HFFc6 (cell line): Measurements from ENCODE around the gene GTF2I. TPM values are rescaled to one million over a fixed set of nuclear protein-coding genes. Genes with fewer than 3 reads are reported as not detected.
"Not testable (repeated sequence)": the region's sequence is repeated elsewhere in the genome, so short reads cannot be mapped to it uniquely, and the experiment has no call there.

ENCODE experiments used
- DNase-seq: peaks from one replicate; pipeline ENCODE4 v3.0.0-alpha.2; 2018
- H3K27ac Mint-ChIP-seq: 2 replicates; pipeline ENCODE4 v1.8.0; 2020; ENCODE audit warnings: mild to moderate bottlenecking, mixed read lengths
- H3K27me3 Mint-ChIP-seq: 2 replicates; pipeline ENCODE4 v1.8.0; 2021; ENCODE audit warnings: mild to moderate bottlenecking, moderate library complexity, mixed read lengths; ENCODE audit not compliant: insufficient read depth
- H3K36me3 Mint-ChIP-seq: 2 replicates; pipeline ENCODE4 v1.8.0; 2021; ENCODE audit warnings: low read depth, mixed read lengths
- H3K4me1 Mint-ChIP-seq: 2 replicates; pipeline ENCODE4 v1.8.0; 2020; ENCODE audit warnings: low read depth, mixed read lengths
- H3K4me3 Mint-ChIP-seq: 2 replicates; pipeline ENCODE4 v1.8.0; 2020; ENCODE audit warnings: mild to moderate bottlenecking, moderate library complexity, mixed read lengths
- H3K9me3 Mint-ChIP-seq: 2 replicates; pipeline ENCODE4 v1.8.0; 2020; ENCODE audit warnings: mild to moderate bottlenecking, mixed read lengths
- total RNA-seq, 6 experiments: library from RNA; stranded (reverse); fragmentation: NEBNext Ultra II Directional; extraction: Animal tissue kit (Norgen Biotek cat#: 25700); gene quantifications; 2 replicates in 1 of 6; 3 replicates in 5 of 6; pipeline ENCODE4 v1.2.3, GENCODE V29; 2021
- TF ChIP-seq, protein P1 (sequence below): fragments of 200-600 bp; sonication (generic); IDR thresholded peaks from 2 replicates; pipeline ENCODE4 v1.5.0; 2021; ENCODE audit warnings: antibody characterized with exemption, mild to moderate bottlenecking

GTF2I gene
- total RNA-seq, 6 experiments from 2014 or later = 139 to 152 (median 151) TPM

DNA sequence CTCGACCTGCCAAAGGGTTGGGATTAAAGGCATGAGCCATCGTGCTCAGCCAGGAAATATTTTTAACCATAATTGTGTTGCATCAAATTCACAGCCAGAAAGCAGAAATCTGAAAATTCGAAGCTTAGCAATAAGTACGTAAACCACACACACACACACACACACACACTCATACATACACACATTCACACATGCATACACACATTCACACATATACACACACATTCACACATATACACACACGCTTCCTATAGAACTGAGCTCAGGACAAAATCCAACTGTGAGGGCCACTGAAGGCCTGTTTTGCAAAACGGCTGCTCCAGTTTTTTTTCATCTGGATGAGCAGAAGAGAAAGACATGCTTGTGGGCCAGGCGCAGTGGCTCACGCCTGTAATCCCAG lies 25.0 kb upstream of the GTF2I start:
- no peak overlapping the region for H3K4me3 Mint-ChIP-seq
- no peak for DNase-seq
- peaks cover 15% of the 10 kb centered on the region for H3K4me1 Mint-ChIP-seq
- no peaks in the 10 kb centered on the region for H3K9me3 Mint-ChIP-seq
- no peaks in the 10 kb centered on the region for H3K36me3 Mint-ChIP-seq
- TF ChIP-seq, protein P1, sequence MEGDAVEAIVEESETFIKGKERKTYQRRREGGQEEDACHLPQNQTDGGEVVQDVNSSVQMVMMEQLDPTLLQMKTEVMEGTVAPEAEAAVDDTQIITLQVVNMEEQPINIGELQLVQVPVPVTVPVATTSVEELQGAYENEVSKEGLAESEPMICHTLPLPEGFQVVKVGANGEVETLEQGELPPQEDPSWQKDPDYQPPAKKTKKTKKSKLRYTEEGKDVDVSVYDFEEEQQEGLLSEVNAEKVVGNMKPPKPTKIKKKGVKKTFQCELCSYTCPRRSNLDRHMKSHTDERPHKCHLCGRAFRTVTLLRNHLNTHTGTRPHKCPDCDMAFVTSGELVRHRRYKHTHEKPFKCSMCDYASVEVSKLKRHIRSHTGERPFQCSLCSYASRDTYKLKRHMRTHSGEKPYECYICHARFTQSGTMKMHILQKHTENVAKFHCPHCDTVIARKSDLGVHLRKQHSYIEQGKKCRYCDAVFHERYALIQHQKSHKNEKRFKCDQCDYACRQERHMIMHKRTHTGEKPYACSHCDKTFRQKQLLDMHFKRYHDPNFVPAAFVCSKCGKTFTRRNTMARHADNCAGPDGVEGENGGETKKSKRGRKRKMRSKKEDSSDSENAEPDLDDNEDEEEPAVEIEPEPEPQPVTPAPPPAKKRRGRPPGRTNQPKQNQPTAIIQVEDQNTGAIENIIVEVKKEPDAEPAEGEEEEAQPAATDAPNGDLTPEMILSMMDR = no peak
- no peaks in the 10 kb centered on the region for H3K27me3 Mint-ChIP-seq
- H3K27ac Mint-ChIP-seq = no peak overlapping the region

DNA sequence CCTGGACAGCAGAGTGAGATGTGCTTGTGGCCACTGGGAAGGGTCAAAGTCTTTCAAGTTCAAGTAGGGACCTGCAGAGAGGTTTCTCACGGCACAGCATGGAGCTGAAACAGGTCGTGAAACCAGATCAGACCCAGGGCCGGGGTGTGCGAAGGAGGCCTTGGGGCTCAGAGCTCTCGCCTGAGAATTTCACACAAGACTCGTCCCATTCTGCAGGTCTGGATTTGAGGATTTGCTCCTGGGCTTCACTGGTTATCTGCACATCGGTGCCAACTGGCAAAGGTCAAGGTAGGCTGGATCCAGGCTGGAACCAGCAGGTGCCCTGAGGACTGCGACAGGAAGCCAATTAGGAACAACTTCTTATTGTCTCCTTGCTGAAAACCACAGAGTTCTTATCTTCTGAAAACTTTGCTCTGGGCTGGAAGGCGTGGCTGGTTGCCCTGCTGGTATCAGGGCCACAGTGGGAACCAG lies 24.0 kb upstream of the GTF2I start:
- no peak for DNase-seq
- TF ChIP-seq, protein P1 = no peak
- Mint-ChIP-seq H3K9me3 (no peaks in the 10 kb centered on the region), H3K4me1 (peaks cover 15% of the 10 kb centered on the region), H3K36me3 (no peaks in the 10 kb centered on the region), H3K27ac (no peak overlapping the region), H3K4me3 (no peak overlapping the region), H3K27me3 (no peaks in the 10 kb centered on the region)

DNA sequence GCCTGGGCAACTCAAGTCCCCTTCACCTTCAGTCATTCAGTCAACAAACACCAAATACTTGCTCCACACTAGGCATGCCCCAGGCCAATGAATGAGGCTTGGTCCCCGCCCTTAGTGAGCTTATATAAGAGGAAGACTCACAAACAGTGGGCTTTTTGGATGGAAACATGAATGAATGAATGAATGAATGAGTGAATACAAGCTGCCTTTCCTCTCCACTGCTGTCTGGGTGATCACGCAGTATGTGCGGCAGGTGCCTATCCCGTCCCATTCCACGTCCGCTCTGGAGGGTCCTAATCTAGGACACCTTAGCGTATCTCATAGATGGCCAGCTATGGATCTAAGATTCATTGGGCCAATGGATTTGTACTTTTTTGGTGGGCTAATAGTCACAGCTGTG lies 19.8 kb upstream of the GTF2I start:
- no peak overlapping the region for H3K27ac Mint-ChIP-seq
- TF ChIP-seq, protein P1 = no peak
- no peak for DNase-seq
- H3K4me1 Mint-ChIP-seq = peaks cover 15% of the 10 kb centered on the region
- H3K9me3 Mint-ChIP-seq = no peaks in the 10 kb centered on the region
- H3K27me3 Mint-ChIP-seq = peaks cover 2% of the 10 kb centered on the region; the same call in 1 of the 2 replicates
- no peaks in the 10 kb centered on the region for H3K36me3 Mint-ChIP-seq
- no peak overlapping the region for H3K4me3 Mint-ChIP-seq

DNA sequence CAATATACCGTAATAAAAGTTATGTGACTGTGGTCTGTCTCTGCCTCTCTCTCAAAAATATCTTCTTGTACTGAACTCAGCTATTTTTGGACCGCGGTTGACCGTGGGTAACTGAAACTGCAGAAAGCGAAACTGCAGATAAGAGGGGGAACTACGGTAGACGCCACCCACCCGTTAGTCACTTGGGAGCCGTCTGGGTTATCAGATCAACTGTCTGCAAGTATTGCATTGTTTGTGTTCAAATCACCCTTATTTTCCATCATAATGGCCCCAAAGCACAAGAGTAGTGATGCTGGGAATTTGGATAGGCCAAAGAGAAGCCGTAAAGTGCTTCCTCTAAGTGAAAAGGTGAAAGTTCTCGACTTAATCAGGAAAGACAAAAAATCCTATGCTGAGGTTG lies 7.5 kb upstream of the GTF2I start:
- peak overlapping the region; percentile 77 for H3K4me3 Mint-ChIP-seq
- H3K9me3 Mint-ChIP-seq, H3K36me3 Mint-ChIP-seq, H3K27me3 Mint-ChIP-seq, H3K27ac Mint-ChIP-seq, DNase-seq, H3K4me1 Mint-ChIP-seq: not testable (repeated sequence)

DNA sequence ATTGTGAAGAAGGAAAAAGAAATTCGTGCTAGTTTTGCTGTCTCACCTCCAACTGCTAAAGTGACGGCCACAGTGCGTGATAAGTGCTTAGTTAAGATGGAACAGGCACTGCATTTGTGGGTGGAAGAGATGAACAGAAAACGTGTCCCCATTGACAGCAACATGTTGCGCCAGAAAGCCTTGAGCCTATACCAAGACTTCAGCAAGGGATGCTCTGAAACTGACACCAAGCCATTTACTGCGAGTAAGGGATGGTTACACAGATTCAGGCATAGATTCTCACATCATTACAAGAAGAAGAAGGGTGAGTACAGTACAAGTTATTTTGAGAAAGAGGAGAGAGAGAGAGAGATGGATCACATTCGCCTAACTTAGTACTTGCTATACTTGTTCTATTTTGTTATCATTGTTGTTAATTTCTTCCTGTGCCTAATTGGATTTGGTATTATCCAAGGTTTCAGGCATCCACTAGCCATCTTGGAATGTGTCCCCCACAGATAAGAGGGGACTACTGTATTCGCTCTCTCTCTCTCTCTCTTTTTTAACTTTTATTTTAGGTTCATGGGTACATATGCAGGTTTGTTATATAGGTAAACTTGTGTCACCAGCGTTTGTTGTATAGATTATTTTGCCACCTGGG lies 6.9 kb upstream of the GTF2I start:
- not testable (repeated sequence) for H3K4me3 Mint-ChIP-seq, H3K9me3 Mint-ChIP-seq, DNase-seq, H3K36me3 Mint-ChIP-seq, H3K27me3 Mint-ChIP-seq, H3K27ac Mint-ChIP-seq
- H3K4me1 Mint-ChIP-seq = peaks cover 14% of the 10 kb centered on the region

DNA sequence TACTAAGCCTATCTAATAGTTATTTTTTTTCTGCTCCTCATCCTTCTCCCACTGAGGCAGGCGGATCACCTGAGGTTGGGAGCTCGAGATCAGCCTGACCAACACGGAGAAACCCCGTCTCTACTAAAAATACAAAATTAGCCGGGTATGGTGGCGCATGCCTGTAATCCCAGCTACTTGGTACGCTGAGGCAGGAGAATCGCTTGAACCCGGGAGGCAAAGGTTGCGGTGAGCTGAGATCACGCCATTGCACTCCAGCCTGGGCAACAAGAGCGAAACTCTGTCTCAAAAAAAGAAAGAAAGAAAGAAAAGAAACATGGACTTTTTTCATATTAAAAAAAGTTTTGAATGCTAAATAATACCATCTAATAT lies 6.4 kb upstream of the GTF2I start:
- not testable (repeated sequence) for H3K9me3 Mint-ChIP-seq, DNase-seq, H3K27me3 Mint-ChIP-seq, H3K4me3 Mint-ChIP-seq, H3K36me3 Mint-ChIP-seq, H3K27ac Mint-ChIP-seq
- H3K4me1 Mint-ChIP-seq = peaks cover 19% of the 10 kb centered on the region

DNA sequence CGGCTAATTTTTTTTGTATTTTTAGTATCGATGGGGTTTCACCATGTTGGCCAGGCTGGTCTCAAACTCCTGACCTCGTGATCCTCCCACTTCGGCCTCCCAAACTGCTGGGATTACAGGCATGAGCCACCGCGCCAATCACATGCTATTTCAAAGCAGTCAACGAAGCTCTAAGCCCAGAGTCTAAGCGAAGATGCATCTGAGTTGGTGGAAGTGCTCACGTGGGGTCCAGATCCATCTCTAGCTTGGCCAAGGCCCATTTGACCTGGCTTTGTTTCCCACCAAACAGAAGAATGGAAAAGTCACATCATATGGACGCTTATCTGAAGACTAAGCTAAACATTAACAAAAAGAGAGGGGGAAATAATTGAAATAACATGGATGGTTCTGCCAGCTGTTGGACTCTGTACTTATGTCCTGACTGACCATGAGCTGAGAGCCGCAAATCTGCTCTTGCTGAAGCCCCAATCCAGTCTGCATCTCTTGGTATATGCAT lies 3.8 kb upstream of the GTF2I start:
- TF ChIP-seq, protein P1 = no peak
- H3K27me3 Mint-ChIP-seq = no peaks in the 10 kb centered on the region; the same call in 1 of the 2 replicates
- no peak for DNase-seq
- no peaks in the 10 kb centered on the region for H3K9me3 Mint-ChIP-seq
- peaks cover 27% of the 10 kb centered on the region for H3K4me1 Mint-ChIP-seq
- H3K36me3 Mint-ChIP-seq = no peaks in the 10 kb centered on the region
- H3K4me3 Mint-ChIP-seq = no peak overlapping the region
- no peak overlapping the region for H3K27ac Mint-ChIP-seq
